Measurements from ENCODE around the gene DAAM2.

DAAM2 gene

GRCh38 chr6:39835821-39836295 lies 43.7 kb downstream of the DAAM2 start:
- in situ Hi-C loops (cut with MboI; ENCODE audit: low pct_unique_long_range_greater_than_20kb, low sequenced_read_pairs, unreplicated experiment), result no loop called here

GRCh38 chr6:39836606-39837005 lies 44.4 kb downstream of the DAAM2 start:
- DNase-seq (ENCODE audit: low spot score), result no peak
- no peak for TF ChIP-seq CTCF (IDR thresholded peaks at IDR 0.05; ENCODE audit: extremely low read depth, insufficient read depth, missing control alignments)
- in situ Hi-C loops (cut with MboI; ENCODE audit: low pct_unique_long_range_greater_than_20kb, low sequenced_read_pairs, unreplicated experiment), result no loop called here

More at GRCh38 chr6:39835821-39836295, 43.7 kb downstream of the DAAM2 start:
- no peak for TF ChIP-seq CTCF (IDR thresholded peaks at IDR 0.05; ENCODE audit: extremely low read depth, insufficient read depth, missing control alignments)
- DNase-seq (ENCODE audit: low spot score), result no peak

- DNase-seq (ENCODE audit: low spot score), result no peak
- no peak for TF ChIP-seq CTCF (IDR thresholded peaks at IDR 0.05; ENCODE audit: extremely low read depth, insufficient read depth, missing control alignments)
- in situ Hi-C loops (cut with MboI; ENCODE audit: low pct_unique_long_range_greater_than_20kb, low sequenced_read_pairs, unreplicated experiment), result no loop called here
Observed at GRCh38 chr6:39839445-39839844, 47.3 kb downstream of the DAAM2 start.

- no peak for TF ChIP-seq CTCF (IDR thresholded peaks at IDR 0.05; ENCODE audit: extremely low read depth, insufficient read depth, missing control alignments)
- no peak for DNase-seq (ENCODE audit: low spot score)
- in situ Hi-C loops (cut with MboI; ENCODE audit: low pct_unique_long_range_greater_than_20kb, low sequenced_read_pairs, unreplicated experiment), result no loop called here
Observed at GRCh38 chr6:39840781-39841180, 48.6 kb downstream of the DAAM2 start.

- no peak for TF ChIP-seq CTCF (IDR thresholded peaks at IDR 0.05; ENCODE audit: extremely low read depth, insufficient read depth, missing control alignments)
- in situ Hi-C loops (cut with MboI; ENCODE audit: low pct_unique_long_range_greater_than_20kb, low sequenced_read_pairs, unreplicated experiment), result no loop called here
- no peak for DNase-seq (ENCODE audit: low spot score)
Observed at GRCh38 chr6:39841291-39841690, 49.1 kb downstream of the DAAM2 start.

- in situ Hi-C loops (cut with MboI; ENCODE audit: low pct_unique_long_range_greater_than_20kb, low sequenced_read_pairs, unreplicated experiment), result no loop called here
- no peak for TF ChIP-seq CTCF (IDR thresholded peaks at IDR 0.05; ENCODE audit: extremely low read depth, insufficient read depth, missing control alignments)
- no peak for DNase-seq (ENCODE audit: low spot score)
Observed at GRCh38 chr6:39841923-39842322, 49.7 kb downstream of the DAAM2 start.
